GM19099 (cell line): Measurements from ENCODE around the gene ACKR3.

Experiments
- POLR2A ChIP-seq: IDR thresholded peaks from 3 replicates; pipeline ENCODE4 v1.6.1; 2011; ENCODE audit warnings: low read depth; ENCODE audit not compliant: insufficient read length; ENCODE audit errors: extremely low read depth

The ACKR3 gene

GRCh38 chr2:236569573-236569973 is at the start of gene ACKR3:
Gene ACKR3 (plus strand): TSS chr2:236569825. CDS start chr2:236580466, 10,641 bp downstream.
- TF ChIP-seq POLR2A: peak; percentile 82

GRCh38 chr2:236521556-236521955 is 48.1 kb upstream of the ACKR3 start:
- no peak for TF ChIP-seq POLR2A

- no peak for TF ChIP-seq POLR2A
Observed at GRCh38 chr2:236523249-236523648, 46.4 kb upstream of the ACKR3 start.

- TF ChIP-seq POLR2A: no peak
Observed at GRCh38 chr2:236525411-236525997, 44.1 kb upstream of the ACKR3 start.

GRCh38 chr2:236526455-236527158 is 43.0 kb upstream of the ACKR3 start:
- no peak for TF ChIP-seq POLR2A

- TF ChIP-seq POLR2A: no peak
Observed at GRCh38 chr2:236527159-236527630, 42.4 kb upstream of the ACKR3 start.

- no peak for TF ChIP-seq POLR2A
Observed at GRCh38 chr2:236529606-236530005, 40.0 kb upstream of the ACKR3 start.

- TF ChIP-seq POLR2A: no peak
Observed at GRCh38 chr2:236530512-236530911, 39.1 kb upstream of the ACKR3 start.

- TF ChIP-seq POLR2A: no peak
Observed at GRCh38 chr2:236531195-236531594, 38.4 kb upstream of the ACKR3 start.

GRCh38 chr2:236531996-236532395 is 37.6 kb upstream of the ACKR3 start:
- no peak for TF ChIP-seq POLR2A

GRCh38 chr2:236533343-236533742 is 36.3 kb upstream of the ACKR3 start:
- no peak for TF ChIP-seq POLR2A

- TF ChIP-seq POLR2A: no peak
Observed at GRCh38 chr2:236535024-236535423, 34.6 kb upstream of the ACKR3 start.

- no peak for TF ChIP-seq POLR2A
Observed at GRCh38 chr2:236536727-236537398, 32.8 kb upstream of the ACKR3 start.

- TF ChIP-seq POLR2A: peak; percentile 31
Observed at GRCh38 chr2:236538242-236538641, 31.4 kb upstream of the ACKR3 start.

GRCh38 chr2:236541008-236541562 is 28.5 kb upstream of the ACKR3 start:
- no peak for TF ChIP-seq POLR2A
